ENCODE measurements around the gene NCR1. TPM values are rescaled to one million over a fixed set of nuclear protein-coding genes. Genes with fewer than 3 reads are reported as not detected.

Gene NCR1
- total and polyA plus RNA-seq, 2 of the 8 experiments (the other 6 are each of a cell fraction or from before 2014, with no cell fraction given): 1.5 to 5.1 TPM

GRCh38 chr19:54916822-54917221, 10.9 kb downstream of the NCR1 start:
- 84% methylated on average over 11 of the region's 11 CpGs; no CpG with 5 or more reads in 1 of the 2 experiments for WGBS, 2 experiments (ENCODE audit: extremely low coverage in 1 of 2, insufficient coverage in 1 of 2, insufficient read length in 1 of 2, insufficient replicate concordance in 2 of 2, low coverage in 1 of 2, low lambda C conversion rate in 2 of 2, missing lambda C conversion rate in 1 of 2)
- no peak overlapping the region for H2AFZ ChIP-seq (ENCODE audit: low read length)
- no peaks in the 10 kb centered on the region for H3K79me2 ChIP-seq (ENCODE audit: control insufficient read depth in 1 of 2, insufficient read depth in 2 of 2, low read length in 2 of 2)
- no peaks in the 10 kb centered on the region for H3K36me3 ChIP-seq (ENCODE audit: control insufficient read depth in 2 of 4, insufficient read depth in 4 of 4, low read length in 3 of 4)
- H3K56ac ChIP-seq (replicated peaks; ENCODE audit: insufficient read length, low read depth, low read length): no peak overlapping the region
- H4K20me1 ChIP-seq (replicated peaks in 1 of 2; ENCODE audit: control insufficient read depth in 1 of 2, insufficient read depth in 2 of 2, low read length in 2 of 2): no peaks in the 10 kb centered on the region
- no peak overlapping the region for H2BK12ac ChIP-seq (ENCODE audit: low read depth, low read length)
- H3K4me1 ChIP-seq (replicated peaks in 1 of 4; ENCODE audit: control insufficient read depth in 3 of 4, insufficient read depth in 4 of 4, low read length in 3 of 4): no peaks in the 10 kb centered on the region
- H4K8ac ChIP-seq (ENCODE audit: extremely low read depth, insufficient read depth, low read length): 0 out of 2 replicates have a peak overlapping the region, but pooled peaks have one; percentile 5
- no peak overlapping the region for H3K4me3 ChIP-seq (ENCODE audit: extremely low read depth in 1 of 4, insufficient read depth in 2 of 4, low read depth in 3 of 4, low read length in 4 of 4)
- H3K9ac ChIP-seq (replicated peaks in 1 of 4; ENCODE audit: extremely low read depth in 1 of 4, low read depth in 3 of 4, low read length in 3 of 4): no peak overlapping the region
- ChIA-PET POLR2A (ENCODE audit: partially characterized antibody) (interaction anchor here (1.0 to 1.1 kb wide), 3 partner anchors 10 to 36 kb away, joined by 3 read pairs; no protein-coding TSS in a partner anchor), CTCF (ENCODE audit: partially characterized antibody) (interaction anchor here (0.6 to 4.0 kb wide), 6 partner anchors 8 to 439 kb away, joined by 3 to 39 read pairs (median 4); no protein-coding TSS in a partner anchor)
- no peaks in the 10 kb centered on the region for H3K79me1 ChIP-seq (ENCODE audit: low read depth, low read length)
- H3K27me3 ChIP-seq (replicated peaks in 1 of 4; ENCODE audit: control insufficient read depth in 3 of 4, extremely low read depth in 1 of 4, insufficient read depth in 3 of 4, low read length in 3 of 4): no peaks in the 10 kb centered on the region
- H3K14ac ChIP-seq (ENCODE audit: insufficient read length): no peak overlapping the region
- H3K9me3 ChIP-seq (ENCODE audit: insufficient read depth in 2 of 2, low read depth in 1 of 2, low read length in 1 of 2): no peaks in the 10 kb centered on the region
- no peak for FAIRE-seq
- H2BK15ac ChIP-seq (ENCODE audit: low read length): 0 out of 2 replicates have a peak overlapping the region, but pooled peaks have one; percentile 8
- H2AK5ac ChIP-seq (ENCODE audit: low read depth, low read length): no peak overlapping the region
- H3K23me2 ChIP-seq (ENCODE audit: low read depth, low read length): no peaks in the 10 kb centered on the region
- H2BK20ac ChIP-seq (ENCODE audit: low read length): no peak overlapping the region
- H3K4me2 ChIP-seq (ENCODE audit: insufficient read depth in 1 of 2, low read depth in 2 of 2, low read length in 2 of 2): no peak overlapping the region
- no peak overlapping the region for H3K4ac ChIP-seq (replicated peaks; ENCODE audit: insufficient read length, low read depth, low read length)
- no peak for DNase-seq (ENCODE audit: low read depth in 1 of 2, low spot score in 2 of 2)
- no peak overlapping the region for H3K23ac ChIP-seq (ENCODE audit: insufficient read length)
- no peak overlapping the region for H2BK120ac ChIP-seq (replicated peaks; ENCODE audit: low read depth, low read length)
- H3K27ac ChIP-seq (ENCODE audit: low read depth, low read length): no peak overlapping the region
- no peak overlapping the region for H4K5ac ChIP-seq (ENCODE audit: insufficient read length, low read depth, low read length)
- H4K91ac ChIP-seq (replicated peaks; ENCODE audit: insufficient read length, low read length): no peak overlapping the region
- no peak overlapping the region for H3K18ac ChIP-seq (ENCODE audit: extremely low read depth, low read length)
- H2BK5ac ChIP-seq (ENCODE audit: low read depth, low read length): no peak overlapping the region
- TF ChIP-seq ATF3 (IDR thresholded peaks at IDR 0.05; ENCODE audit: insufficient read depth, low read depth, low read length) (no peak), TAF7 (optimal IDR thresholded peaks at IDR 0.05; ENCODE audit: borderline replicate concordance, low read depth, low read length) (no peak), SIRT6 (IDR thresholded peaks at IDR 0.05; ENCODE audit: low read length) (no peak), ASH2L (IDR thresholded peaks at IDR 0.05; ENCODE audit: low read length) (no peak), TCF12 (IDR thresholded peaks at IDR 0.05; ENCODE audit: low read depth, low read length) (no peak), BCL11A (IDR thresholded peaks at IDR 0.05; ENCODE audit: low read depth in 2 of 2, low read length in 2 of 2) (no peak), RAD21 (IDR thresholded peaks at IDR 0.05 in 1 of 2, conservative IDR thresholded peaks at IDR 0.05 in 1 of 2; ENCODE audit: low read depth in 2 of 2, low read length in 2 of 2) (no peak), POLR2A (IDR thresholded peaks at IDR 0.05; ENCODE audit: control extremely low read depth in 1 of 2, low read depth in 2 of 2, low read length in 2 of 2) (no peak), JUND (IDR thresholded peaks at IDR 0.05; ENCODE audit: low read length) (no peak), GABPA (IDR thresholded peaks at IDR 0.05; ENCODE audit: borderline replicate concordance, insufficient read depth, low read length) (no peak), SIX5 (IDR thresholded peaks at IDR 0.05; ENCODE audit: low read depth, low read length) (no peak), TEAD4 (IDR thresholded peaks at IDR 0.05; ENCODE audit: low read depth, low read length) (no peak), MAFK (IDR thresholded peaks at IDR 0.05; ENCODE audit: low read depth, low read length) (no peak), SUZ12 (IDR thresholded peaks at IDR 0.05; ENCODE audit: low read length) (no peak), EGR1 (IDR thresholded peaks at IDR 0.05; ENCODE audit: borderline replicate concordance, low read depth, low read length) (no peak)

Data from H1 (cell line).